ENCODE results near the gene STAP2.
A peak's percentile ranks its signal among the peaks of the same experiment; 100 is the strongest.

STAP2 gene

GRCh38 chr19:4313847-4314490, 24.7 kb downstream of the STAP2 start:
- Histone ChIP-seq H3K23ac (ENCODE audit: low read length in 2 of 2) (no peak overlapping the region), H3K4me3 (ENCODE audit: insufficient read depth in 1 of 2, low read depth in 1 of 2, low read length in 2 of 2) (peak overlapping the region in 1 of 2 experiments; percentile 49), H4K8ac (ENCODE audit: low read length) (no peak overlapping the region), H2BK15ac (ENCODE audit: low read depth, poor library complexity, severe bottlenecking) (no peak overlapping the region), H2AFZ (ENCODE audit: low read depth, low read length) (no peak overlapping the region), H3K14ac (ENCODE audit: low read length in 2 of 2) (no peak overlapping the region), H3K27me3 (ENCODE audit: control insufficient read depth in 1 of 2, insufficient read depth in 1 of 2, low read length in 2 of 2) (no peaks in the 10 kb centered on the region), H2BK12ac (ENCODE audit: low read length in 2 of 2) (no peak overlapping the region), H3K27ac (ENCODE audit: low read length, poor library complexity, severe bottlenecking) (no peak overlapping the region), H2BK5ac (ENCODE audit: low read depth, low read length, poor library complexity, severe bottlenecking) (no peak overlapping the region), H3K4me1 (ENCODE audit: control insufficient read depth, insufficient read depth, low read depth, low read length) (no peaks in the 10 kb centered on the region), H3K18ac (ENCODE audit: low read depth in 1 of 2, low read length in 2 of 2) (no peak overlapping the region), H3K9ac (ENCODE audit: low read length) (peak overlapping the region; percentile 41), H3K36me3 (ENCODE audit: control insufficient read depth in 1 of 2, insufficient read depth in 2 of 2, low read depth in 1 of 2, low read length in 2 of 2) (peaks cover 0 to 32% of the 10 kb centered on the region in 2 experiments), H2BK120ac (ENCODE audit: low read depth, low read length) (no peak overlapping the region), H3K9me3 (ENCODE audit: control insufficient read depth, low read length) (no peaks in the 10 kb centered on the region), H3K4me2 (ENCODE audit: low read length, poor library complexity, severe bottlenecking) (no peak overlapping the region), H2AK5ac (ENCODE audit: low read length, severe bottlenecking) (no peak overlapping the region), H3K79me1 (replicated peaks; ENCODE audit: low read length, poor library complexity, severe bottlenecking) (no peaks in the 10 kb centered on the region), H4K91ac (ENCODE audit: low read length) (no peak overlapping the region), H3K4ac (ENCODE audit: low read depth in 1 of 2, low read length in 2 of 2) (no peak overlapping the region)
- 85% methylated on average over 11 of the region's 12 CpGs for WGBS
- DNase-seq = no peak

- H3K4me1 ChIP-seq (ENCODE audit: control insufficient read depth, insufficient read depth, low read depth, low read length) = peaks cover 2% of the 10 kb centered on the region
- no peaks in the 10 kb centered on the region for H3K9me3 ChIP-seq (ENCODE audit: control insufficient read depth, low read length)
- H2BK5ac ChIP-seq (ENCODE audit: low read depth, low read length, poor library complexity, severe bottlenecking) = peak overlapping the region; percentile 76
- no peak overlapping the region for H2AK5ac ChIP-seq (ENCODE audit: low read length, severe bottlenecking)
- no peak overlapping the region for H2AFZ ChIP-seq (ENCODE audit: low read depth, low read length)
- no peak overlapping the region for H2BK15ac ChIP-seq (ENCODE audit: low read depth, poor library complexity, severe bottlenecking)
- H3K18ac ChIP-seq (ENCODE audit: low read depth in 1 of 2, low read length in 2 of 2) = no peak overlapping the region
- no peak overlapping the region for H3K4me3 ChIP-seq (ENCODE audit: insufficient read depth in 1 of 2, low read depth in 1 of 2, low read length in 2 of 2)
- H2BK120ac ChIP-seq (ENCODE audit: low read depth, low read length) = no peak overlapping the region
- no peak overlapping the region for H4K8ac ChIP-seq (ENCODE audit: low read length)
- peak overlapping the region; percentile 45 for H4K91ac ChIP-seq (ENCODE audit: low read length)
- peaks cover 0 to 9% of the 10 kb centered on the region in 2 experiments for H3K27me3 ChIP-seq (ENCODE audit: control insufficient read depth in 1 of 2, insufficient read depth in 1 of 2, low read length in 2 of 2)
- H2BK12ac ChIP-seq (ENCODE audit: low read length in 2 of 2) = no peak overlapping the region
- 93% methylated on average over 22 of the region's 22 CpGs for WGBS
- H3K27ac ChIP-seq (ENCODE audit: low read length, poor library complexity, severe bottlenecking) = no peak overlapping the region
- DNase-seq = no peak
- no peaks in the 10 kb centered on the region for H3K79me1 ChIP-seq (replicated peaks; ENCODE audit: low read length, poor library complexity, severe bottlenecking)
- no peak overlapping the region for H3K4me2 ChIP-seq (ENCODE audit: low read length, poor library complexity, severe bottlenecking)
- H3K36me3 ChIP-seq (ENCODE audit: control insufficient read depth in 1 of 2, insufficient read depth in 2 of 2, low read depth in 1 of 2, low read length in 2 of 2) = peaks cover 0 to 39% of the 10 kb centered on the region in 2 experiments
- no peak overlapping the region for H3K23ac ChIP-seq (ENCODE audit: low read length in 2 of 2)
- no peak overlapping the region for H3K4ac ChIP-seq (ENCODE audit: low read depth in 1 of 2, low read length in 2 of 2)
- H3K9ac ChIP-seq (ENCODE audit: low read length) = no peak overlapping the region
- no peak overlapping the region for H3K14ac ChIP-seq (ENCODE audit: low read length in 2 of 2)
Measured at GRCh38 chr19:4310247-4311121, 28.1 kb downstream of the STAP2 start.

- H4K91ac ChIP-seq (ENCODE audit: low read length) = peak overlapping the region; percentile 81
- H4K8ac ChIP-seq (ENCODE audit: low read length) = no peak overlapping the region
- no peak overlapping the region for H2BK120ac ChIP-seq (ENCODE audit: low read depth, low read length)
- no peak overlapping the region for H3K9ac ChIP-seq (ENCODE audit: low read length)
- H2BK15ac ChIP-seq (ENCODE audit: low read depth, poor library complexity, severe bottlenecking) = no peak overlapping the region
- H3K4me1 ChIP-seq (ENCODE audit: control insufficient read depth, insufficient read depth, low read depth, low read length) = peaks cover 11% of the 10 kb centered on the region
- H3K14ac ChIP-seq (ENCODE audit: low read length in 2 of 2) = no peak overlapping the region
- H3K4ac ChIP-seq (ENCODE audit: low read depth in 1 of 2, low read length in 2 of 2) = no peak overlapping the region
- no peak overlapping the region for H3K27ac ChIP-seq (ENCODE audit: low read length, poor library complexity, severe bottlenecking)
- no peaks in the 10 kb centered on the region for H3K9me3 ChIP-seq (ENCODE audit: control insufficient read depth, low read length)
- H3K79me1 ChIP-seq (replicated peaks; ENCODE audit: low read length, poor library complexity, severe bottlenecking) = no peaks in the 10 kb centered on the region
- H3K27me3 ChIP-seq (ENCODE audit: control insufficient read depth in 1 of 2, insufficient read depth in 1 of 2, low read length in 2 of 2) = peaks cover 0 to 16% of the 10 kb centered on the region in 2 experiments
- no peak overlapping the region for H2BK5ac ChIP-seq (ENCODE audit: low read depth, low read length, poor library complexity, severe bottlenecking)
- H3K4me3 ChIP-seq (ENCODE audit: insufficient read depth in 1 of 2, low read depth in 1 of 2, low read length in 2 of 2) = no peak overlapping the region
- DNase-seq = no peak
- H3K23ac ChIP-seq (ENCODE audit: low read length in 2 of 2) = no peak overlapping the region
- H2AFZ ChIP-seq (ENCODE audit: low read depth, low read length) = no peak overlapping the region
- H3K36me3 ChIP-seq (ENCODE audit: control insufficient read depth in 1 of 2, insufficient read depth in 2 of 2, low read depth in 1 of 2, low read length in 2 of 2) = peaks cover 0 to 25% of the 10 kb centered on the region in 2 experiments
- WGBS = 93% methylated on average over 16 of the region's 16 CpGs
- no peak overlapping the region for H2BK12ac ChIP-seq (ENCODE audit: low read length in 2 of 2)
- no peak overlapping the region for H3K18ac ChIP-seq (ENCODE audit: low read depth in 1 of 2, low read length in 2 of 2)
- H2AK5ac ChIP-seq (ENCODE audit: low read length, severe bottlenecking) = no peak overlapping the region
- H3K4me2 ChIP-seq (ENCODE audit: low read length, poor library complexity, severe bottlenecking) = no peak overlapping the region
Measured at GRCh38 chr19:4305659-4306058, 33.0 kb downstream of the STAP2 start.

GRCh38 chr19:4305257-4305612, 33.4 kb downstream of the STAP2 start:
- H4K8ac ChIP-seq (ENCODE audit: low read length) = no peak overlapping the region
- H3K14ac ChIP-seq (ENCODE audit: low read length in 2 of 2) = no peak overlapping the region
- no peak overlapping the region for H2AFZ ChIP-seq (ENCODE audit: low read depth, low read length)
- H3K9me3 ChIP-seq (ENCODE audit: control insufficient read depth, low read length) = no peaks in the 10 kb centered on the region
- H2AK5ac ChIP-seq (ENCODE audit: low read length, severe bottlenecking) = no peak overlapping the region
- H3K4me2 ChIP-seq (ENCODE audit: low read length, poor library complexity, severe bottlenecking) = no peak overlapping the region
- H3K27me3 ChIP-seq (ENCODE audit: control insufficient read depth in 1 of 2, insufficient read depth in 1 of 2, low read length in 2 of 2) = peaks cover 0 to 19% of the 10 kb centered on the region in 2 experiments
- no peak overlapping the region for H4K91ac ChIP-seq (ENCODE audit: low read length)
- H2BK12ac ChIP-seq (ENCODE audit: low read length in 2 of 2) = no peak overlapping the region
- no peak overlapping the region for H3K9ac ChIP-seq (ENCODE audit: low read length)
- no peaks in the 10 kb centered on the region for H3K79me1 ChIP-seq (replicated peaks; ENCODE audit: low read length, poor library complexity, severe bottlenecking)
- no peak overlapping the region for H3K23ac ChIP-seq (ENCODE audit: low read length in 2 of 2)
- no peak overlapping the region for H2BK15ac ChIP-seq (ENCODE audit: low read depth, poor library complexity, severe bottlenecking)
- no peak overlapping the region for H3K18ac ChIP-seq (ENCODE audit: low read depth in 1 of 2, low read length in 2 of 2)
- no peak overlapping the region for H3K4me3 ChIP-seq (ENCODE audit: insufficient read depth in 1 of 2, low read depth in 1 of 2, low read length in 2 of 2)
- no peak for DNase-seq
- no peak overlapping the region for H3K4ac ChIP-seq (ENCODE audit: low read depth in 1 of 2, low read length in 2 of 2)
- no peak overlapping the region for H2BK5ac ChIP-seq (ENCODE audit: low read depth, low read length, poor library complexity, severe bottlenecking)
- peaks cover 11% of the 10 kb centered on the region for H3K4me1 ChIP-seq (ENCODE audit: control insufficient read depth, insufficient read depth, low read depth, low read length)
- no peak overlapping the region for H3K27ac ChIP-seq (ENCODE audit: low read length, poor library complexity, severe bottlenecking)
- WGBS = 87% methylated on average over 7 of the region's 7 CpGs
- peaks cover 0 to 21% of the 10 kb centered on the region in 2 experiments for H3K36me3 ChIP-seq (ENCODE audit: control insufficient read depth in 1 of 2, insufficient read depth in 2 of 2, low read depth in 1 of 2, low read length in 2 of 2)
- H2BK120ac ChIP-seq (ENCODE audit: low read depth, low read length) = no peak overlapping the region

All from mesenchymal stem cell (in vitro differentiated cells and primary cell).